H1 (cell line): ENCODE results near the gene DNER. TPM values are rescaled to one million over a fixed set of nuclear protein-coding genes. Genes with fewer than 3 reads are reported as not detected.

Experiments used
- polyA plus RNA-seq, 7 experiments: library from polyadenylated mRNA; depleted of rRNA in 3 of 7; stranded (reverse) in 5 of 7; unstranded in 2 of 7; fragments of >200 nt in 5 of 7; fragments of 200-250 nt in 2 of 7; gene quantifications; 1 replicate in 5 of 7; 2 replicates in 1 of 7; 4 replicates in 1 of 7; pipeline versions ENCODE4 v1.2.1 to v1.2.3, GENCODE V29; 2011 to 2013; ENCODE audit warnings: missing spikeins in 2 of 7, mixed read lengths in 2 of 7
- small RNA-seq: library from polyadenylated mRNA; stranded (forward); fragments of <200 nt; extraction: miRNeasy Mini kit (QIAGEN cat#:217004); gene quantifications from one replicate; pipeline ENCODE3, GENCODE V24; 2013; ENCODE audit not compliant: insufficient read depth
- total RNA-seq: library from RNA; stranded (reverse); fragmentation: NEBNext Ultra II Directional; extraction: Animal tissue kit (Norgen Biotek cat#: 25700); gene quantifications from 2 replicates; pipeline ENCODE4 v1.2.1, GENCODE V29; 2021

DNER gene
- total and polyA plus RNA-seq, 2 of the 8 experiments (the other 6 are each of a cell fraction or from before 2014, with no cell fraction given): 6.8 to 16.3 TPM

Small RNA genes lying within 50 kb of the gene (small RNA-seq; reads per million reads assigned to genes)
- not detected for gene RNU7-9P

Other genes starting within 250 kb of the DNER start
- 155 and 174 TPM in 2 replicates for gene TRIP12, start 207.5 kb upstream of the DNER start, total RNA-seq
- 18.7 and 23.1 TPM in 2 replicates for gene TRIP12, start 207.5 kb upstream of the DNER start, polyA plus RNA-seq (2011; rRNA removed)
- gene FBXO36, start 207.9 kb upstream of the DNER start, total RNA-seq: 2.8 and 3.4 TPM in 2 replicates
- 2.2 and 3.4 TPM in 2 replicates for gene FBXO36, start 207.9 kb upstream of the DNER start, polyA plus RNA-seq (2011; rRNA removed)